IMR-90 (cell line): ENCODE results near the gene ABHD2.

Source experiments
- MAZ ChIP-seq: IDR thresholded peaks from 2 replicates; pipeline ENCODE4 v1.6.1; 2012; ENCODE audit warnings: low read depth, mild to moderate bottlenecking, low read length, improper control_type of control experiment, moderate library complexity, borderline replicate concordance
- POLR2A ChIP-seq: IDR thresholded peaks from 2 replicates; pipeline ENCODE4 v1.6.1; 2012; ENCODE audit warnings: mild to moderate bottlenecking, low read depth, low read length
- TF ChIP-seq, protein P1 (sequence below): fragments of 150-350 bp; IDR thresholded peaks from 2 replicates; pipeline ENCODE4 v1.6.1; 2017; ENCODE audit warnings: mild to moderate bottlenecking, antibody characterized with exemption, low read length, low read depth
- TF ChIP-seq, protein P2 (sequence below): conservative IDR thresholded peaks from 2 replicates; pipeline ENCODE4 v1.5.1; 2012; ENCODE audit warnings: mild to moderate bottlenecking, low read depth, low read length, improper control_type of control experiment

DNA sequence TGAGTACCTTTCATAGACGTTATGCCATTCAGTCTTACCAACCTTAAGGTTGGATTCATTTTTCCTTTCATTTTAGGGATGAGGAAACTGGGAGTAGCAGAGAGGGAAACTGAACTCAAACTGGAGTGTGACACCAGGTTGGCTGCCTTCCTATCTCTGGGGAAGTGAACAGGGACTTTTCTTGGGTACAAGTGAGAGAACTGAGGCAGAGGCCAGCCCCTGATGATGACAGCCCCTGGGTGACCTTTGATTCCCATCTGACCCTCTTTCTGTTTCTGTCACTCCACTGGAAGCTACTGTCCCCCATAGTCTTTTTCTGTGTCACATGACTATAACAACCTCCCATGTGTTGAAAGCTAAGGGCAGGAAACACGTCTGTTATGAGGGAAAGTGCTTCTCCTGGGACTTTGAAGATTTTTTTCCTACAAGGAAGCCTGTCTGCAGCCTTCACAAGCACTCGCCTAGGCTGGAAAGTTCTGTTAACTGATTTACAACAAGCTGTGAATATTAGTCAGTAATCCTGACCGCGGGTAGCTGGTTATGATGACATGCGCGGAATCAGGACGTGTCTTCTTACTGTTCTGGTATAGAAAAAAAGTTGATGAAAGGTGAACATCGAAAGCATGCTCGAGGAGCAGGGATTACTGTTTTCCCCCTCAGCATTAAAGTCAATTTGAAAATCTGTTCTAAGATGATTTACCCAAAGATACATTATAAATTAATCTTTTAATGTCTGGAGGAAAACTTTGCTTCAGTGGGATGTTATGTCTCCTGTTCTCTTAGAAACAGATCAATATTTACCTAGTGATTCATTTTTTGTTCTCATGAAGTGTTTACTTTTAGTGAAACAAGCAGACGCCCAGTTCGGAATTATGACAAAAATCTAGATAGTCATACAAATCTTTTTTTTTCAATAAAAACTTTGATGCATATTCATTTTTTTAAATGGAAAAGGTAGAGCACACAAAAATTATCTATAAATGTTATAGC is 31.5 kb downstream of the ABHD2 start:
- TF ChIP-seq MAZ (no peak), POLR2A (no peak)
- TF ChIP-seq, protein P1, sequence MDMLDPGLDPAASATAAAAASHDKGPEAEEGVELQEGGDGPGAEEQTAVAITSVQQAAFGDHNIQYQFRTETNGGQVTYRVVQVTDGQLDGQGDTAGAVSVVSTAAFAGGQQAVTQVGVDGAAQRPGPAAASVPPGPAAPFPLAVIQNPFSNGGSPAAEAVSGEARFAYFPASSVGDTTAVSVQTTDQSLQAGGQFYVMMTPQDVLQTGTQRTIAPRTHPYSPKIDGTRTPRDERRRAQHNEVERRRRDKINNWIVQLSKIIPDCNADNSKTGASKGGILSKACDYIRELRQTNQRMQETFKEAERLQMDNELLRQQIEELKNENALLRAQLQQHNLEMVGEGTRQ, result no peak
- TF ChIP-seq, protein P2, sequence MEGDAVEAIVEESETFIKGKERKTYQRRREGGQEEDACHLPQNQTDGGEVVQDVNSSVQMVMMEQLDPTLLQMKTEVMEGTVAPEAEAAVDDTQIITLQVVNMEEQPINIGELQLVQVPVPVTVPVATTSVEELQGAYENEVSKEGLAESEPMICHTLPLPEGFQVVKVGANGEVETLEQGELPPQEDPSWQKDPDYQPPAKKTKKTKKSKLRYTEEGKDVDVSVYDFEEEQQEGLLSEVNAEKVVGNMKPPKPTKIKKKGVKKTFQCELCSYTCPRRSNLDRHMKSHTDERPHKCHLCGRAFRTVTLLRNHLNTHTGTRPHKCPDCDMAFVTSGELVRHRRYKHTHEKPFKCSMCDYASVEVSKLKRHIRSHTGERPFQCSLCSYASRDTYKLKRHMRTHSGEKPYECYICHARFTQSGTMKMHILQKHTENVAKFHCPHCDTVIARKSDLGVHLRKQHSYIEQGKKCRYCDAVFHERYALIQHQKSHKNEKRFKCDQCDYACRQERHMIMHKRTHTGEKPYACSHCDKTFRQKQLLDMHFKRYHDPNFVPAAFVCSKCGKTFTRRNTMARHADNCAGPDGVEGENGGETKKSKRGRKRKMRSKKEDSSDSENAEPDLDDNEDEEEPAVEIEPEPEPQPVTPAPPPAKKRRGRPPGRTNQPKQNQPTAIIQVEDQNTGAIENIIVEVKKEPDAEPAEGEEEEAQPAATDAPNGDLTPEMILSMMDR, result no peak
